NCI-H82 treated with DMSO at 0.1 percent for 48 hours (cell line): ENCODE data around the gene KBTBD12.
"Not testable (repeated sequence)": the region's sequence is repeated elsewhere in the genome, so short reads cannot be mapped to it uniquely, and the experiment has no call there.

Experiments
- DNase-seq: peaks from one replicate; lab custom pipeline; 2025; ENCODE audit not compliant: unreplicated experiment; lab: John Stamatoyannopoulos, UW

KBTBD12 gene, protein sequence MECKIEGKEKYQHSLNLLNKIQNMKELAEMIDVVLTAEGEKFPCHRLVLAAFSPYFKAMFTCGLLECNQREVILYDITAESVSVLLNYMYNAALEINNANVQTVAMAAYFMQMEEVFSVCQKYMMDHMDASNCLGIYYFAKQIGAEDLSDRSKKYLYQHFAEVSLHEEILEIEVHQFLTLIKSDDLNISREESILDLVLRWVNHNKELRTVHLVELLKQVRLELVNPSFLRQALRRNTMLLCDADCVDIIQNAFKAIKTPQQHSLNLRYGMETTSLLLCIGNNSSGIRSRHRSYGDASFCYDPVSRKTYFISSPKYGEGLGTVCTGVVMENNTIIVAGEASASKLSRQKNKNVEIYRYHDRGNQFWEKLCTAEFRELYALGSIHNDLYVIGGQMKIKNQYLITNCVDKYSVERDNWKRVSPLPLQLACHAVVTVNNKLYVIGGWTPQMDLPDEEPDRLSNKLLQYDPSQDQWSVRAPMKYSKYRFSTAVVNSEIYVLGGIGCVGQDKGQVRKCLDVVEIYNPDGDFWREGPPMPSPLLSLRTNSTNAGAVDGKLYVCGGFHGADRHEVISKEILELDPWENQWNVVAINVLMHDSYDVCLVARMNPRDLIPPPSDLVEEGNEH

DNA sequence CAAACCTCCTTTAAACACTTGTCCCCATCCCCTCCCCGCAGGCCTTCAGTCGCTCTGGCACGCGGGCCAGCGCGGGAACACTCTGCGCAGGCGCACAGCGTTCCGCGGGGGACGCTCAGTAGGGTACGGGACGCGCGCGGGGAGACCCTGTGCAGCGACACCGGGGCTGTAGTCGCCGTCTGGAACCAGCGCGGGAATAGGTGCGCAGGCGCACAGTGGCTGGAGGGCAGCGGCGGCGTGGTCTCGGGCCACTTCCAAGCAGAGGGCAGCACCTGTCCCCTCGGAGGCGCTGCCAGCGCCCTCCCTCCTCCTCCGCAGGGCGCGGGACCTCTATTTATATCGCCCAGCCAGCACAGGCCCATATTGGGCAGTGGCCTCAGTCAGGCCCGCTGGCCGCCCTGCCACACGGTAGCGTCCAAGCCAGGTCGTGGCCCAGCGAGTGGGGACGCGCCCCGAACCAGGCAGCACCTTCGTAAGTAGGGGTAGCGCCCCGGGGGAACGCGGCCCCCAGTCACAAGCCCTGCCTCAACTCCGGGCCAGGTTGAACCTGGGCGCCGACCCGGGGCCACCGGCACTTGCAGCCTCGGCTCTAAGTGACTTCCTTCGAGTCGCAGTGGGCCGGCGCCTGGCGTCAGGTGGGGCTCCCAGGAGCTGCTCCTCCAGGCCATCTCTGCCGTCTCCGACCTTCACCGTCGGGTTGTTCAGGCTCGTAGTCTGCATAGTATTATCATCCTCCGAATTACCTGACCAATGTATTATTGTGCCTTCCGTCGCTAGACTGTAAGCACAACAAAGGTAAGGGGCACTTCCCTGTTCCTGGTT is at the start of gene KBTBD12:
Gene KBTBD12, plus strand, starts transcription at position 118 of the 822 bp plus-strand sequence. CDS start 7,830 bp downstream, outside the sequence.
- no peak for DNase-seq

DNA sequence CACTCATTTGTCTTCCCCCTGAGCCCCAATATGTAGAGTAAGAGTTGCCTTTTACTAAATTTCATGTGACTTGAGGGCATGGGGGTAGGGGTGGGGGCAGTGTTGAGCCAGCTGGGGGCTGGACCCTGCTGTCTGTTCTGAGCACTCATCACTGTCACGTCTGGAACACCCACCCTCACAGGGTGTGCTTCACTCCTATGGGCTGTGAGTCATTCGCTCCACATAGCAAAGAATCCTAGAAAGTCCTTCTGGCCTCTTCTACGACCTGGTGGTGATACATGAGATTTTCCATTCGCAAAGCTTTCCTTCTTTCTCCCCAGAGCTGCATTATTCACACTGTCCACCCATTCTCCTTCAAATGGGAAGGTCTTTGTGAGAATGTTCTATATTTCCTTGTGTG is 49.1 kb upstream of the KBTBD12 start:
- no peak for DNase-seq

DNA sequence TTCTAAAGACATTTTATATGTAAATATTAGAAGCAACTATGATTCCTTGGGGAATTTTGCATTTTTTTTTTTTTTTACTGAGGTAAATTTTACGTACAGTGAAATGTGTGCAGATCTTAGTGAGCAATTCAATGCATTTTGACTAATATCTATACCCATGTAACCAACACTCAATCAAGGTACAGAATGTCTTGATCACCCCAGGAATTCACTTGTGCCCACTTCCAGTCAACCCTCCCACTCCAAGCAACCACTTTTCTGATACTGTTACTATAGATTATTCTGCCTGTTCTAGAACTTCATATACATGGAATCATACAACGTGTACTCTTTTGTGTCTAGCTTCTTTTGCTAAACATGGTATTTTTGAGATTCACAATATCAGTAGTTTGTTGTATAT is 47.6 kb upstream of the KBTBD12 start:
- no peak for DNase-seq

DNA sequence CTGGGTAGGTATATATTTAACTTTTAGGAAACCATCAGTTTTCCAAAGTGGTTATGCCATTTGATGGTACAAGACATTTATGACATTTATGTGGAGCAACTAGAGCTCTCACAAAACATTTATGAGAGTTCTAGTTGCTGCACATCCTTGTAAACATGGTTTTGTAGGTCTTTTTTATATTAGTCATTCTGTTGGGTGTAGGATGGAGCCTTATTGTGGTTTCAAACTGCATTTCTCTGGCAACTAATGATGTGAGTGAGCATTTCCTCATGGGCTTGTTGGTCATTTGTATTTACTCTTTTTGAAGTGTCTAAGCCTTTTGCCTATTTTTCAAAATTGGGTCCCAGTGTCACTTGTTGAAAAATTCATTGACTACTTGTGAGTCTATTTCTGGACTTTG is 47.0 kb upstream of the KBTBD12 start:
- no peak for DNase-seq

DNA sequence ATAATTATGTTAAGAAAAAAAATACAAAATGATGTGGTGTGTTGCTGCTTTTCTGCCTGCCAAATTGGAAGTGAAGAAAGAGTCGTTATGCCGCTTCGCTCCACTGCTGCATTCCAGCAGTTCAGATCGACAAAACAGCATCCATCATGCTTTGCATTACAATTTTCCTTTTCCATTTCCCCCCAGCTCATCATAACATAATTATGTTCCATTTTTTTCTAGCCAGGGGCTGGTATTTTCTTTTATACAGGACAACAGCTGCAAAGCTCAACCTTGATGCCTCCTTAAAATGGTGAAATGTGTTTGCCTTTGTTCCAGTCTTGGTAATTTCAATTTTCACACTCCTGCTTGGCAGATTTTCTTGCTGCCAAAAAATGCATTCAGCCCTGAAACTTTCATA is 44.9 kb upstream of the KBTBD12 start:
- no peak for DNase-seq

DNA sequence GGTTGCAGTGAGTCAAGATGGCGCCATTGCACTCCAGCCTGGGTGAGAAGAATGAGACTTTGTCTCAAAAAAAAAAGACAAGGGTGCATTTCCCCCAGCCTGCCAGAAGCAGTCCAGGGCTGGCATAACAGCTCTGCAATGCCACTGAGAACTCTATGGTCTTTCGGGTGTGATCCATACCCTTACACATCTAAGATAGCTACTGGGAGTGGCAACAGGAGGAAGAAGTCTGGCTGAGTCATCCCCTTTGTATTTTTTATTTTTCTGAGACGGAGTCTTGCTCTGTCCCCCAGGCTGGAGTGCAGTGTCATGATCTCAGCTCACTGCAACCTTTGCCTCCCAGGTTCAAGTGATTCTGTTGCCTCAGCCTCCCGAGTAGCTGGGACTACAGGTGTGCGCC is 40.9 kb upstream of the KBTBD12 start:
- not testable (repeated sequence) for DNase-seq

DNA sequence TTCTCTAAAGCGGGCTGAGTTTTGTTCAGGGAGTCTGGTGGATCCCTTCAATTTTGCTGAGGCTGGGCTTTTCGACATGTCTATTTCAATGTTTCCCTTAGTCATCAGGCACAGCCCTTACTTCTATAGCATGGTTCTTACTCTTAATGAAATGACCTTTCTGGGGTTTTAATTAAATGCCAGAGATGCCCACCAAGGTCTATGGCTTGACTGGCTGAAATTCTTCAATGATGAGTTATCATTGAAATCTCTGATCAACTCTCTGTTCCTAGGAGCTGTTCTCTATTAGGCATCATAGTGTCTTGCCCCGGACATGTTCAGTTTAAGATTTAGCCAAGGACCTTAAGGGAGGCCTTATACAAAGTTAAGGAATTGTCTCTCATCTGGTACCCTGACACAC is 33.4 kb upstream of the KBTBD12 start:
- no peak for DNase-seq

DNA sequence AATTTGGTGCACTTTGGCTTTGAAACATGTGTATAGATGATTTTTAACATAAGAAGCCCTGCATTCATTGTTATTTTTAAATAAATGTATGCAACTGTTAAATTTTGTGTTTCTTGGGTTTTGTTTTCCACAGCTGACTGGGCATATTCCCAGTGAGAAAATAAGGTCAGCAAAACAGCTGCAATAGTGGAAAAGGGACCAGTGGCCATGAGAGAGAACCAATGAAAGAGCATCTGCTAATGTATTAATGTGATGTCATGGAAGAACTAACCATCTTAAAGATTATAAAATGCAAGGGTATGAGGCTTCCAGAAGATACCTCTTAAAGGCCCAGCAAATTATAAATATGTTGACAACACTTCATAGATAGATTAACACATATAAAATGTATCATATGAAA is 31.0 kb upstream of the KBTBD12 start:
- no peak for DNase-seq

DNA sequence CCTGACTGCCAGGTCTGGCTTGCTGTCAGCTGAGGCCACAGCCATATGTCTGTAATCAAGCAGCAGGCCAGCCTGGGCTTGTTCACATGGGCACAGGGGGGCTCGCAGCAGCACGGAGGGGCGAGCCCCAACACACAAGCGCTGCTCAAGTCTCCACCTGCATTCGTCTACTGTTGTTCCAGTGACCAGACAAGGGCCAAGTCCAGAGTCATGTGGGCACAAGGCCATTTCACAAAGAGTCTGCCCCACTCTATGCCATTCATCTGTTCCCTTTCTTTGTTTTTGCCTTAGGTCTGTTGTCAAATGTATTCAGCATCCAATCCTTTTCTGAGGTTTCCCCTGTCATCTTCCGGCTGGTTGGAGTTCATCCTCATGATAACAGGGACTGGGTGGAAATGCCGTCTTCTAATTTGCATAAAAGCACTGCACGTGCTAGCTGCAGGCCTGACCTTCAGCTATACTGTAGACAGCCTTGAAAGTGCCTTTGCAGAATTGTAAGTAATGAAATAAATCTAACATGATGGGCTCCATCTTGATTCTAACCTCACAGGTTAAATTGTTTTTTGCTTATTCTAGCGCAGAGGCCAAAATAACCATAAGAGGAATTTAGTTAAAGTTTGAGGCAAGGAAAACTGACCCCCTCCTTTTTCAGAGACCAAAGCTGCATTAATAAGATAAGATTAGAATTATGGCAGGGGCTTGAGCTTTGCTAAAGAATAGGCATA is 28.6 kb upstream of the KBTBD12 start:
- DNase-seq: peak; percentile 81

DNA sequence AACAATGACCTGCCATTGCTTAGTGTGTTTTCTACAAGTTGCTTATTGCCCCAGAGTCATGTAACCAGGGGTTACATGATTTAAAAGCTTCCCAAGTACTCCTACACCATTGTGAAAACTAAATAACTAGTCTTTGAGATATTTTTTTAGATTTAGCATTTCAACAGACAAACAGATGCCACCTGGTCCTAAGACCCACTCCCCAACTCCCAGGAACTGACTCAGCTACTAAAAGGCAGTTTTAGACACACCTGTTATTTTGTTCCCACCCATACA is 28.1 kb upstream of the KBTBD12 start:
- peak; percentile 81 for DNase-seq

DNA sequence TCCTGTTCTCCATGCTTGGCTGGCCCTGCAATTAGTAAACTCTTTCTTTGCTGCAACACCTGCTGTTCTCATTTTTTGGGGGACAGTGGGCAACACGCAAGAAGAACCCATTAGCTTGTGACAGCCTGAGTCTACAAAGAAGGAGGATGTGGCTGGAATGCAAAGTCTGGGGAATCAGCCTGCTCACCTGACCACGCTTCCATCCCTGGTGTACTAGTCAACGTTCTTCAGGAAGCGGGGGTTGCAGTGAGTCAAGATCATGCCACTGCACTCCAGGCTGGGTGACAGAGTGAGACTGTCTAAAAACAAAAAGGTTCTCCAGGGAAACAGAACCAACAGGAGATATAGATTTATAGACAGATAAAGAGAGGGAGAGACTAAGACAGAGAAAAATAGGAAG is 27.7 kb upstream of the KBTBD12 start:
- no peak for DNase-seq

DNA sequence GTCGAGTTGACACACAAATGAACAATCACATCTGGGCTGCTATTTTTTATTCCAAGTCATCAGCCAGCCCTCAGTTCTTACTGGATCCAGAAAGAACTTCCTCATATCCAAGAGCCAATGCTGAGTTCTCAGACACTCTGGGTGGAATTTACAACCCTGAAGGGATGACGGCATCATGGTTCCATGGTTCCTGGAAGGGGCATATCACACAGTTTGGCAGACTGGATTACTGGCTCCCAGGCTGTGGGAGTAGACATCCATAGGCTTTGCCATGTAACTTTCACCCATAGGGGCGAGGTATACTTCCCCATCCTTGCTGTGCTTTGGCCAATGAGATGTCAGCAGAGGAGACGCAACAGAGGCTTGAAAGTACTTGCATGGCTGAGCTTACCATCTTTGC is 26.9 kb upstream of the KBTBD12 start:
- DNase-seq: no peak

DNA sequence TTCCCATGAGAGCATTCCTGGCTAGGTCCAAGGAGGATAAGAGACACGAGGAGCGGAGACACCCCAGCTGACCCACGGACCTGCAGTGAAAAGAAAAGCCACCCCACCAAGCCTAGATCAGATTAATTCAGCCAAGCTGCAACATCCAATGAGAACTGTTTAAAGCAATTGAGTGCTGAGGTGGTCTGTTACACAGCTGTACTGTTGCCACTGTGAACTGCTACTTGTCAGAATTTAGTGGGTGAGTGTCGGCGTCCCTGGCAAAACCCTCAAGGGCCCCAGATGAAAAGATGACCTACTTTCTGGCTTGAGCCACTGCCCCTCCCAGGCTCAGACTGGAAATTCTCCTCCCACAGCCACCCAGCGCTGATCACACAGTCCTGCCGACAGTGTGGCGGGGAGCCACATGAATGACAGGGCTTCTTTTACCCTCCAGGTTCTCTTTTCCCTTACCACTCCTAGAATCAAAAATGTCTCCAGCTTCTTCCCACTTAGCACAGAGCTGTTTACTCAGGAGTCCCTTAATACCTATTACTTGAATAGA is 26.4 kb upstream of the KBTBD12 start:
- DNase-seq: no peak

DNA sequence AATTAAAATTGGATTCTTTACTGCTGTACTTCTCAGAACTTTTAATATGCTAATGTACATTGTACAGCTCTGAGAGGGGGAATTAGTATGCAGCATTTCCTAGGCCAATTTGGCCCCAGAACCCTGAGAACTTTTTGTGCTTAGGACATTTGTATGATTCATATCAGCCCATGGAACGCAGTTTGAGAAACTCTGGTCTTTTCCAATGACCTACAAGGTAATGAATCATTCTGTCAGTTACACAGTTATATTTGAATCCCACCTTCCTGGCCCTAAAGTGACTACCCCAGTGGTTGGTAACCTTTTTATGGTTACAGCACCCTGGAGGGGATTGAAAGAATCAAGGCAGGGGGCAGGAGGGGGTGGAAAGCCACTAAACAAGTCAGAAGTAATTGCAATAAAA is 25.6 kb upstream of the KBTBD12 start:
- no peak for DNase-seq

DNA sequence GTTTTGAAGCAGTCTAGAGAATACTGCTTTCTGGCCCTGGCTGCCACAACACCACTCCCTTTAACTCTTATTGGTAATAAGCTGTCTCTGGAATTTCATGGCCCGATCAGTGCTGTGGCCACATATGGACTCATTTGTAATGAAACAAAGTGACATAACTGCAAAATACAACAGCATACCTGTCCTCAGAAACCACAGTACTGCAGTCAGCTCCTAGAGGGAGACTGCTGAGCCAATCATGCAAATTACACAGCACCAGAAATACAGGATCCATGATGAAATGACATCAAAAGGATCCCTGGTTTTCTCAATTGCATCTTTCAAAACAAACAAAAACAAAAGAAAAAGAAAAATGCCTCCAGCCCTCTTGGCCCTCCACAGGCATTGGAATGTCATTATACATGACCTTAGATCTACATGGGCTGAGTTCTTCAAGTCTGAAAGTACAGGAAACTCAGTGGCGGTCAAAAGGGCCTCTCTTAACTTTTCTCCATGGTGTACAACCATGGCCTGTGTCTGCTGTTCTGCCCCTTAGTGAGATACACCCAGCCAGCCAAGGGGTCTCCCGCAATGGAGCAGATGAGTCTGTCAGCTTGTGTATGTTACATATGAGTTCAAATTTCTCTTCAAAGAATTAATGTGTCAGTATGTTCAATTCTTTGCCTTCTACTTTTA is 24.9 kb upstream of the KBTBD12 start:
- DNase-seq: no peak

DNA sequence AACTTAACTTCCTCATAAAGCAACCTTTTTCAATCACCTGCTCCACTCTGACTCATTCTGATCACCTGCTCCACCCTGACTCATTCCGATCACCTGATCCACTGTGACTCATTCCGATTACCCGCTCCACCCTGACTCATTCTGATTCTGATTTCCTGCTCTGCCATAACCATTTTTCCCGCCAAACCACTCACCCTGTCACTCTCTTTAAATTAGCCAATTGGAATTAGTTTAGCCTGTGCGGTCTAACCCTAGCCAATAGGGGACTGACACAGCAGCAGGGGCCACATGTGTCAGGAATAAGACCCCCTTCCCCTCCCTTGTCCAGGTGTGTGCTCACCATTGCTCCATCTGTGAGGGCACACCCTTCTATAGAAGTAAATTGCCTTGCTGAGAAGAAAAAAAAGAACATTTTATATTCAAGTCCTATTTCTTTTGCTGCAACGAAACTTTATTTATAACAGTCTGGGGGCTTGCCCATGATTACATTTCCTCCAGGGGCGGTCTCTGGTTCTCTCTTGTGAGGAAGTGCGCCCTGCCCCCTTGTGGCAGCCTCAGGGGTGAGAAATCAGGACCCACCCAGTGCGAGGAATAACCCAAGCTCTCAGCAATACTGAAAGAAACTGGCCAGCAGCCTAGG is 24.3 kb upstream of the KBTBD12 start:
- DNase-seq: not testable (repeated sequence)

DNA sequence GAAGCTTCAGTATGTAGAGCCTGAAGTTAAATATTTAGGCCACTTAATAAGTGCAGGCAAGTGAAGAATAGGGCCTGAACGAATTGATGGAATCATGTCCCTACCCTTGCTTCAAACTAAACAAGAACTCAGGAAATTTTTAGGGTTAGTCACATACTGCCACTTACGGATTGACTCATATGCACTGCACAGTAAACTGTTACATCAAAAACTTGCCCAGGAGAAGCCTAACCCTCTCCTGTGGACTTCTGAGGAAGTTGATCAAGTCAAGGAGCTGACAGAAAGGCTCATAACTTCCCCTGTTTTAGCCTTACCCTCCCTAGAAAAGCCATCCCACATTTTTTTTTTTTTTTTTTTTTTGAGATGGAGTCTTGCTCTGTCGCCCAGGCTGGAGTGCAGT is 20.6 kb upstream of the KBTBD12 start:
- DNase-seq: no peak

DNA sequence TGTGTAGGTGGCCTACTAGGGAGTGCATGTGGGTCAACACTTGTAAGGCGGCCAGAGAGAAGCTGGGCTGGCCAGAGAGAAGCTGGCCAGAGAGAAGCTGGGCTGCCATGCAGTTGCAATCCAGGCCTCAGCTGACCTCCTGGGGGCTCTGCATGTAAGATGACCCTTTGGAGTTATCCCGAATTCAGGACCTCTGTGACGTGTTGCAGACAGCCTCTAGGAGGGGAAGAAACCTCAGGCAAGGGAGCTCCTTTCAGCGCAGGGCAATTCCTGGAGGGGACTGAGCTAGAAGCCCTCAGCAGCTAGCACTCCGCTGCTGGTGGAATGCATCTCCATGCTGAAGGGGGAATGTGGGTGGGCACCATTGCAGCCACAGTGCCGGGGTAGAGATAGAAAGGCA is 15.8 kb upstream of the KBTBD12 start:
- DNase-seq: no peak

DNA sequence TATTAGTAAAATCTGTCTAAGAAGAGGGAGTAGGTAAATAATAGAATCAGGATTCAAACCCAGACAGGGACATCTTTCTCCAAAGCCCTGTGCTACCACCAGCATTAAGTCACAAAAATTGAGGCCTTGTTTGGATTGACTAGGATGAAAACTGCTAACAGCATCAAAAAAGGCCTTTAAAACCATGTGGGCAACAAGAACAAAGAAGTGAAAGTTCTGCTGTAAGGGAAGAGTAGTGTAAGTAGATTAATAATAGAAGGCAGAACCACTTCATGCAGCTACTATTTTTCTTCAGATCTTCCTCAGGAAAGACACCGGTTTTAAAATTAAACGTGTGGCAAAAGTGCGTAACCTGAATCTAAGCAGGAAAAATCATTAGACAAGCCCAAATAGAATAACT is 15.3 kb upstream of the KBTBD12 start:
- no peak for DNase-seq

DNA sequence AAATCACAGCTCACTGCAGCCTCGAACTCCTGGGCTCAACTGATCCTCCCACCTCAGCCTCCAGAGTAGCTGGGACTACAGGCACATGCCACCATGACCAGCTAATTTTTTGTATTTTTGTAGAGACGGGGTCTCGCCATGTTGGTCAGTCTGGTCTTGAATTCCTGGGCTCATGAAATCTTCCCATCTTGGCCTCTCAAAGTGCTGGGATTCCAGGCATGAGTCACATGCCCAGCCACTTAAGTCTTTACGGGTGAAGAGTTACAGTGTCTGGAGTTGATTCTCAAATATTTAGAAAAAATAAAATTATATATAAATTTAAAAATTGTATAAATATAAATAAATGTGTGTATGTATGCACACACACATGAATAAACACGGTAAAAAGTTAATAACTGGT is 14.5 kb upstream of the KBTBD12 start:
- DNase-seq: no peak
